Measurements from ENCODE around the gene UBQLN4. TPM values are rescaled to one million over a fixed set of nuclear protein-coding genes. Genes with fewer than 3 reads are reported as not detected.

The UBQLN4 gene
- total and polyA plus RNA-seq, 2 donors (not counting 3 experiments of a cell fraction or from before 2014, with no cell fraction given): 50.5 to 50.8 TPM

- POLR2A ChIA-PET: interaction anchor here (0.7 kb wide), 1 partner anchor 25 kb away, joined by 6 read pairs; no protein-coding TSS in a partner anchor
- intact Hi-C loops (cut with micrococcal nuclease): loop anchor here (1.0 kb wide), 1 partner anchor 34 kb away; the partner anchor contains the start of gene LAMTOR2
- H3K79me2 ChIP-seq (ENCODE audit: control insufficient read depth, insufficient read depth, low read length): peaks cover 30% of the 10 kb centered on the region
- peak within 1 kb of the TSS; percentile 27 to 81 (median 78) for H3K4me3 ChIP-seq (replicated peaks in 1 of 3; ENCODE audit: insufficient read depth in 1 of 3, low read depth in 1 of 3, low read length in 3 of 3)
- DNase-seq (ENCODE audit: low read depth, low spot score): peak; percentile 96
- H2AFZ ChIP-seq (ENCODE audit: low read depth, low read length): peak within 1 kb of the TSS; percentile 71
- H4K20me1 ChIP-seq (replicated peaks; ENCODE audit: control insufficient read depth, extremely low read depth, insufficient read depth, low read length): no peaks in the 10 kb centered on the region
- TF ChIP-seq POLR2A (IDR thresholded peaks at IDR 0.05; ENCODE audit: low read depth, low read length): peak; percentile 97
- peak; percentile 97 for TF ChIP-seq POLR2AphosphoS5 (IDR thresholded peaks at IDR 0.05; ENCODE audit: insufficient read depth, low read depth, low read length)
- no peak for TF ChIP-seq FOS (IDR thresholded peaks at IDR 0.05; ENCODE audit: borderline replicate concordance, insufficient read depth, low read length)
- no peak for TF ChIP-seq EZH2 (IDR thresholded peaks at IDR 0.05; ENCODE audit: borderline replicate concordance, low read depth, low read length, severe bottlenecking)
- no peak for TF ChIP-seq MYC (IDR thresholded peaks at IDR 0.05; ENCODE audit: low read depth, low read length)
- dilution Hi-C loops (cut with MboI; ENCODE audit: extremely low pct_ligation_motif_present, low sequenced_read_pairs): no loop called here
- no TSS peak for BruUV-seq (replicated peaks)
- CTCF ChIA-PET: interaction anchor here (0.6 to 3.7 kb wide), 10 partner anchors 12 to 205 kb away, joined by 3 to 16 read pairs (median 4); no protein-coding TSS in a partner anchor
- no peaks in the 10 kb centered on the region for H3K9me1 ChIP-seq (replicated peaks; ENCODE audit: control insufficient read depth, extremely low read depth, insufficient read depth, low read length)
- no peaks in the 10 kb centered on the region for H3K9me3 ChIP-seq (replicated peaks; ENCODE audit: control insufficient read depth, insufficient read depth, low read length)
- H3K9ac ChIP-seq (replicated peaks; ENCODE audit: extremely low read depth, insufficient read depth, low read length): peak within 1 kb of the TSS; percentile 60
- peak within 1 kb of the TSS; percentile 84 for H3K4me2 ChIP-seq (ENCODE audit: insufficient read depth, low read length)
- H3K27me3 ChIP-seq (ENCODE audit: control insufficient read depth in 2 of 2, insufficient read depth in 2 of 2, low read length in 2 of 2): no peaks in the 10 kb centered on the region
- H3K27ac ChIP-seq (ENCODE audit: insufficient read depth, low read depth, low read length): peak within 1 kb of the TSS; percentile 44
- peaks cover 10% of the 10 kb centered on the region for H3K4me1 ChIP-seq (ENCODE audit: control insufficient read depth, extremely low read depth, insufficient read depth, low read length)
- peak; percentile 94 for FAIRE-seq
- H3K36me3 ChIP-seq (ENCODE audit: control insufficient read depth in 2 of 2, extremely low read depth in 1 of 2, insufficient read depth in 2 of 2, low read length in 2 of 2): peaks cover 6 to 11% of the 10 kb centered on the region in 2 experiments
Observed at GRCh38 chr1:156020293-156021092, 33.1 kb downstream of the UBQLN4 start, which contains the start of gene SSR2. SSR2 (minus strand) TSS chr1:156020951; CDS start chr1:156020167, 784 bp downstream.

- no peaks in the 10 kb centered on the region for H3K27me3 ChIP-seq (ENCODE audit: control insufficient read depth in 2 of 2, insufficient read depth in 2 of 2, low read length in 2 of 2)
- BruUV-seq (replicated peaks): TSS peak; percentile 58
- H3K9ac ChIP-seq (replicated peaks; ENCODE audit: extremely low read depth, insufficient read depth, low read length): peak overlapping the region; percentile 60
- H2AFZ ChIP-seq (ENCODE audit: low read depth, low read length): no peak overlapping the region
- ChIA-PET CTCF (interaction anchor here (0.6 to 3.7 kb wide), 8 partner anchors 12 to 205 kb away, joined by 3 to 16 read pairs (median 4); no protein-coding TSS in a partner anchor), POLR2A (interaction anchor here (0.7 kb wide), 2 partner anchors 21 to 25 kb away, joined by 3 to 6 read pairs; no protein-coding TSS in a partner anchor)
- peaks cover 31% of the 10 kb centered on the region for H3K79me2 ChIP-seq (ENCODE audit: control insufficient read depth, insufficient read depth, low read length)
- no peaks in the 10 kb centered on the region for H4K20me1 ChIP-seq (replicated peaks; ENCODE audit: control insufficient read depth, extremely low read depth, insufficient read depth, low read length)
- peaks cover 7 to 11% of the 10 kb centered on the region in 2 experiments for H3K36me3 ChIP-seq (ENCODE audit: control insufficient read depth in 2 of 2, extremely low read depth in 1 of 2, insufficient read depth in 2 of 2, low read length in 2 of 2)
- H3K4me3 ChIP-seq (replicated peaks in 1 of 3; ENCODE audit: insufficient read depth in 1 of 3, low read depth in 1 of 3, low read length in 3 of 3): peak overlapping the region; percentile 27 to 81 (median 78)
- no peaks in the 10 kb centered on the region for H3K9me3 ChIP-seq (replicated peaks; ENCODE audit: control insufficient read depth, insufficient read depth, low read length)
- DNase-seq (ENCODE audit: low read depth, low spot score): no peak
- intact Hi-C loops (cut with micrococcal nuclease): no loop called here
- peak overlapping the region; percentile 44 for H3K27ac ChIP-seq (ENCODE audit: insufficient read depth, low read depth, low read length)
- H3K4me2 ChIP-seq (ENCODE audit: insufficient read depth, low read length): peak overlapping the region; percentile 84
- dilution Hi-C loops (cut with MboI; ENCODE audit: extremely low pct_ligation_motif_present, low sequenced_read_pairs): no loop called here
- no peak for FAIRE-seq
- no peak for TF ChIP-seq CTCF (IDR thresholded peaks at IDR 0.05; ENCODE audit: extremely low read depth in 1 of 2, insufficient read depth in 1 of 2, low read depth in 1 of 2, low read length in 2 of 2)
- no peak for TF ChIP-seq POLR2A (IDR thresholded peaks at IDR 0.05; ENCODE audit: low read depth, low read length)
- no peak for TF ChIP-seq GATA2 (IDR thresholded peaks at IDR 0.05; ENCODE audit: insufficient read depth, insufficient read length, low read depth, low read length)
- no peak for TF ChIP-seq JUN (IDR thresholded peaks at IDR 0.05; ENCODE audit: borderline replicate concordance, insufficient read depth, insufficient read length, low read depth)
- TF ChIP-seq FOS (IDR thresholded peaks at IDR 0.05; ENCODE audit: borderline replicate concordance, insufficient read depth, low read length): no peak
- peaks cover 10% of the 10 kb centered on the region for H3K4me1 ChIP-seq (ENCODE audit: control insufficient read depth, extremely low read depth, insufficient read depth, low read length)
- no peaks in the 10 kb centered on the region for H3K9me1 ChIP-seq (replicated peaks; ENCODE audit: control insufficient read depth, extremely low read depth, insufficient read depth, low read length)
Observed at GRCh38 chr1:156019946-156020292, 33.7 kb downstream of the UBQLN4 start.

All from endothelial cell of umbilical vein (primary cell).